Neural progenitor cell (in vitro differentiated cells): ENCODE measurements around the gene GPATCH2L. TPM values are rescaled to one million over a fixed set of nuclear protein-coding genes. Genes with fewer than 3 reads are reported as not detected.

Experiments used
- DNase-seq: peaks from one replicate; pipeline ENCODE4 v3.0.0-alpha.2; 2016; ENCODE audit warnings: low spot score
- H2AFZ ChIP-seq: fragments of 200-600 bp; sonication (generic); replicated peaks from 2 replicates; pipeline ENCODE4 v1.6.1; 2016; ENCODE audit warnings: antibody characterized with exemption
- H3F3A ChIP-seq: fragments of 200-600 bp; sonication (generic); 2 replicates; pipeline ENCODE4 v1.6.1; 2016; ENCODE audit warnings: antibody characterized with exemption, low read depth
- H3K27ac ChIP-seq: fragments of 200-600 bp; sonication (generic); 2 replicates; pipeline ENCODE4 v1.5.1; 2016; ENCODE audit warnings: mild to moderate bottlenecking
- H3K27me3 ChIP-seq: fragments of 200-600 bp; sonication (generic); 2 replicates; pipeline ENCODE4 v1.6.1; 2016; ENCODE audit warnings: mild to moderate bottlenecking, moderate library complexity
- H3K36me3 ChIP-seq: fragments of 200-600 bp; sonication (generic); 2 replicates; pipeline ENCODE4 v1.5.1; 2016
- H3K4me1 ChIP-seq: fragments of 200-600 bp; sonication (generic); 2 replicates; pipeline ENCODE4 v1.6.1; 2016; ENCODE audit warnings: mixed run types
- H3K4me2 ChIP-seq: fragments of 200-600 bp; sonication (generic); 2 replicates; pipeline ENCODE4 v1.6.1; 2016
- H3K4me3 ChIP-seq: fragments of 200-600 bp; sonication (generic); 2 replicates; pipeline ENCODE4 v1.5.1; 2016
- H3K79me2 ChIP-seq: fragments of 200-600 bp; sonication (generic); 2 replicates; pipeline ENCODE4 v1.6.1; 2016; ENCODE audit warnings: low read depth
- H3K9ac ChIP-seq: fragments of 200-600 bp; sonication (generic); 2 replicates; pipeline ENCODE4 v1.6.1; 2016
- H3K9me3 ChIP-seq: fragments of 200-600 bp; sonication (generic); 2 replicates; pipeline ENCODE4 v1.5.1; 2016; ENCODE audit warnings: low read depth
- H4K20me1 ChIP-seq: fragments of 200-600 bp; sonication (generic); 2 replicates; pipeline ENCODE4 v1.6.1; 2016; ENCODE audit warnings: low read depth
- H3K27ac Mint-ChIP-seq: 3 replicates; pipeline ENCODE4 v1.8.0; 2021; ENCODE audit warnings: mixed read lengths
- H3K27me3 Mint-ChIP-seq: 2 replicates; pipeline ENCODE4 v1.8.0; 2022; ENCODE audit warnings: low read depth, mild to moderate bottlenecking, inconsistent platforms, moderate library complexity, mixed read lengths; ENCODE audit not compliant: insufficient read depth
- H3K36me3 Mint-ChIP-seq: 3 replicates; pipeline ENCODE4 v1.8.0; 2021; ENCODE audit warnings: mixed read lengths
- H3K4me1 Mint-ChIP-seq: 3 replicates; pipeline ENCODE4 v1.8.0; 2021; ENCODE audit warnings: mixed read lengths
- H3K4me3 Mint-ChIP-seq: 3 replicates; pipeline ENCODE4 v1.8.0; 2021; ENCODE audit warnings: mild to moderate bottlenecking, moderate library complexity, mixed read lengths
- H3K9me3 Mint-ChIP-seq: 3 replicates; pipeline ENCODE4 v1.8.0; 2020; ENCODE audit warnings: mixed read lengths
- EZH2 ChIP-seq: fragments of 200-600 bp; sonication (generic); IDR thresholded peaks from 2 replicates; pipeline ENCODE4 v1.6.1; 2017; ENCODE audit warnings: antibody characterized with exemption, mild to moderate bottlenecking, moderate library complexity
- EZH2phosphoT487 ChIP-seq: fragments of 200-600 bp; sonication (generic); IDR thresholded peaks from 2 replicates; pipeline ENCODE4 v1.6.1; 2017; ENCODE audit warnings: antibody characterized with exemption
- total RNA-seq: library from RNA; depleted of rRNA; stranded (reverse); fragments of >200 nt; gene quantifications from 2 replicates; pipeline ENCODE4 v1.2.3, GENCODE V29; 2015; ENCODE audit warnings: low replicate concordance
- TF ChIP-seq, protein P1 (sequence below): fragments of 200-600 bp; sonication (generic); IDR thresholded peaks from 2 replicates; pipeline ENCODE4 v1.5.1; 2017; ENCODE audit warnings: antibody characterized with exemption, mild to moderate bottlenecking

GPATCH2L gene
- total RNA-seq, 1 donor from 2014 or later: 68.2 TPM

GRCh38 chr14:76195003-76195402 is 43.3 kb downstream of the GPATCH2L start:
- Histone ChIP-seq H2AFZ (no peak overlapping the region), H3K27me3 (no peaks in the 10 kb centered on the region), H3K9ac (no peak overlapping the region), H3K4me3 (no peak overlapping the region), H3K4me1 (no peaks in the 10 kb centered on the region), H4K20me1 (peaks cover 8% of the 10 kb centered on the region), H3K4me2 (no peak overlapping the region), H3K36me3 (peaks cover 17% of the 10 kb centered on the region), H3K9me3 (no peaks in the 10 kb centered on the region), H3K27ac (no peak overlapping the region), H3K79me2 (no peaks in the 10 kb centered on the region), H3F3A (no peaks in the 10 kb centered on the region)
- H3K36me3 Mint-ChIP-seq: peaks cover 19% of the 10 kb centered on the region
- H3K9me3 Mint-ChIP-seq: no peaks in the 10 kb centered on the region
- H3K27ac Mint-ChIP-seq: no peak overlapping the region
- TF ChIP-seq EZH2phosphoT487 (no peak), EZH2 (no peak)
- TF ChIP-seq, protein P1, sequence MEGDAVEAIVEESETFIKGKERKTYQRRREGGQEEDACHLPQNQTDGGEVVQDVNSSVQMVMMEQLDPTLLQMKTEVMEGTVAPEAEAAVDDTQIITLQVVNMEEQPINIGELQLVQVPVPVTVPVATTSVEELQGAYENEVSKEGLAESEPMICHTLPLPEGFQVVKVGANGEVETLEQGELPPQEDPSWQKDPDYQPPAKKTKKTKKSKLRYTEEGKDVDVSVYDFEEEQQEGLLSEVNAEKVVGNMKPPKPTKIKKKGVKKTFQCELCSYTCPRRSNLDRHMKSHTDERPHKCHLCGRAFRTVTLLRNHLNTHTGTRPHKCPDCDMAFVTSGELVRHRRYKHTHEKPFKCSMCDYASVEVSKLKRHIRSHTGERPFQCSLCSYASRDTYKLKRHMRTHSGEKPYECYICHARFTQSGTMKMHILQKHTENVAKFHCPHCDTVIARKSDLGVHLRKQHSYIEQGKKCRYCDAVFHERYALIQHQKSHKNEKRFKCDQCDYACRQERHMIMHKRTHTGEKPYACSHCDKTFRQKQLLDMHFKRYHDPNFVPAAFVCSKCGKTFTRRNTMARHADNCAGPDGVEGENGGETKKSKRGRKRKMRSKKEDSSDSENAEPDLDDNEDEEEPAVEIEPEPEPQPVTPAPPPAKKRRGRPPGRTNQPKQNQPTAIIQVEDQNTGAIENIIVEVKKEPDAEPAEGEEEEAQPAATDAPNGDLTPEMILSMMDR: no peak
- H3K4me3 Mint-ChIP-seq: no peak overlapping the region
- no peaks in the 10 kb centered on the region for H3K27me3 Mint-ChIP-seq
- H3K4me1 Mint-ChIP-seq: peaks cover 5% of the 10 kb centered on the region
- DNase-seq: no peak

DNA sequence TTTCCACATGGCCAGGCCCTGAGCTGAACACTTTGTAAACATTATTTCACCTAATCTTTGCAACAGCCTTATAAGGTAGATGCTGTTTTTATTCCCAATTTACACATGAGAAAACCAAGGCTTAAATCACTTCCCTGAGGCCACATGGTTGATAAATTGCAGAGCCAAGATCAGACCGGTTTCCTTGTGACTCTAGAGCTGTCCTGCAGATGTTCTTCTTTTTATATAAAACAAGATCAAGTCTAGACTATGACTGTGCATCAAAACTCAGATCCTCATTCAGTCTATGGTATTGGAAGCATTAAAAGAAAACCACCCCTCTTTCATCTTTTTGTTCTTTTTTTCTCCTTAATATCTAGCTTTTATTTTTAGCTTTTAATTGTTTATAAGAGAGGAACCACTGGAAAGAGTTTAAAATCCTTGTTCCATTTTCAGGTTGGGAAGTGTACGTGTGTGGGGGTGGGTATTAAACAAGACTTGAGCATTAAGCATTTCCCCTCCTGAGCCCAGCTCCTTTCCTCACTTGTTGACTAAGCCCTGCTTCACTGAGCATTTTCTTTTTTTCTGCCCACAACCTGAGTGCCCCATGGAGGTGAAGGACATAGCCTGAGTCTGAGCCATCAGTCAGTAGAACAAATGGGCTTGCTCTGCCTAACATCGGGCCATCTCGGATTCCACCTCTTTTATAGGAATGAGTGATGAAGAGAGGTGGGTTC is 45.4 kb downstream of the GPATCH2L start:
- Mint-ChIP-seq H3K36me3 (peaks cover 24% of the 10 kb centered on the region), H3K9me3 (no peaks in the 10 kb centered on the region), H3K4me1 (peaks cover 5% of the 10 kb centered on the region), H3K27me3 (no peaks in the 10 kb centered on the region), H3K27ac (no peak overlapping the region), H3K4me3 (no peak overlapping the region)
- TF ChIP-seq, protein P1: no peak
- TF ChIP-seq EZH2phosphoT487 (no peak), EZH2 (no peak)
- H3K9ac ChIP-seq: no peak overlapping the region
- no peaks in the 10 kb centered on the region for H3F3A ChIP-seq
- H3K36me3 ChIP-seq: peaks cover 22% of the 10 kb centered on the region
- H3K4me2 ChIP-seq: no peak overlapping the region
- peaks cover 8% of the 10 kb centered on the region for H4K20me1 ChIP-seq
- DNase-seq: no peak
- no peak overlapping the region for H3K4me3 ChIP-seq
- H2AFZ ChIP-seq: no peak overlapping the region
- no peaks in the 10 kb centered on the region for H3K4me1 ChIP-seq
- no peaks in the 10 kb centered on the region for H3K9me3 ChIP-seq
- no peaks in the 10 kb centered on the region for H3K27me3 ChIP-seq
- no peaks in the 10 kb centered on the region for H3K79me2 ChIP-seq
- no peak overlapping the region for H3K27ac ChIP-seq

DNA sequence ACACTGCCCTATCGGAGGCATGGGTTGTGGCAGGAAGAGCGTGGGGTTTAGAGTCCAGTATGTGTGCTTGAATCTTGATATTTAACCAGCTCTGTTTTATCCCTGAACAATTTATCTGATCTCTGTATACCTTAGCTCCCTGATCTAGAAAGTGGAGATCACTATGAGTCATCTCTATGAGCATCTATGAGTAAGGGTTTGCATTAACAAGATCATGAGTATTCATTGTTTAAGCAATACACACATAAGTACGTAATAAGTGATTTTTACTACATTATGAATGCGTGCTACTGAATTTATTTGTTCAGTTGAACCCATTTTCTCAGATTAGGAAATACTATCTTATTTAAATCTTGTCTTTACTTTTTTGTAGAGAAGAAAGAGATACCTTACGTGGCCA is 49.4 kb downstream of the GPATCH2L start:
- no peaks in the 10 kb centered on the region for H3K4me1 ChIP-seq
- H3K79me2 ChIP-seq: no peaks in the 10 kb centered on the region
- H3K27ac ChIP-seq: no peak overlapping the region
- no peak overlapping the region for H3K9ac ChIP-seq
- H3F3A ChIP-seq: no peaks in the 10 kb centered on the region
- no peak overlapping the region for H3K27ac Mint-ChIP-seq
- DNase-seq: no peak
- TF ChIP-seq EZH2phosphoT487: no peak
- TF ChIP-seq, protein P1: no peak
- no peak for TF ChIP-seq EZH2
- no peak overlapping the region for H3K4me2 ChIP-seq
- H4K20me1 ChIP-seq: peaks cover 5% of the 10 kb centered on the region
- no peaks in the 10 kb centered on the region for H3K4me1 Mint-ChIP-seq
- H3K36me3 ChIP-seq: peaks cover 19% of the 10 kb centered on the region
- no peaks in the 10 kb centered on the region for H3K9me3 Mint-ChIP-seq
- H3K36me3 Mint-ChIP-seq: peaks cover 30% of the 10 kb centered on the region
- H3K9me3 ChIP-seq: no peaks in the 10 kb centered on the region
- no peak overlapping the region for H2AFZ ChIP-seq
- H3K4me3 ChIP-seq: no peak overlapping the region
- no peak overlapping the region for H3K4me3 Mint-ChIP-seq
- H3K27me3 Mint-ChIP-seq: no peaks in the 10 kb centered on the region
- H3K27me3 ChIP-seq: no peaks in the 10 kb centered on the region
